ENCODE data around the gene SLC25A21.

The SLC25A21 gene

DNA sequence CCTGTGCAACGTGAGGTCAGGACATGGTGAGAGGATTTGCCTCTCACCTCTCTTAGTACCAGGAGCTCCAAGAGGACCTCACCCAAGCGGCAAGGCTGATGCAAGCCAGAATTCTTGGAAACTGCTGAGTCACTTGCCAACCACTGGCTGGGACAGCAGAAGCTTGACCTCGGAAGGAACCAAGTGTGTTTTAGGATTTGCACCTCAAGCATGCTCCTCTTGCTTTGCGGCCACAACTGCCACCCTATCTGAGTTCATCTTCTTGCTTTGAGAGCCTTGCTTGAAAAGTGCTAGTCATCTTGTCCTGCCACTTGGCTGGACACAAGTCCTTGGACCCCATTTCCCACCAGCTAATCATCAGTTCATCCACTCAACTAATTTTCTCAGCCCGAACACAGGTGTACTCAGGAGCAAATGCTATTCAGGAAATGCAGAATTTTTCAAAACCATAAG, 195.8 kb downstream of the SLC25A21 start:
- no peak for DNase-seq

DNA sequence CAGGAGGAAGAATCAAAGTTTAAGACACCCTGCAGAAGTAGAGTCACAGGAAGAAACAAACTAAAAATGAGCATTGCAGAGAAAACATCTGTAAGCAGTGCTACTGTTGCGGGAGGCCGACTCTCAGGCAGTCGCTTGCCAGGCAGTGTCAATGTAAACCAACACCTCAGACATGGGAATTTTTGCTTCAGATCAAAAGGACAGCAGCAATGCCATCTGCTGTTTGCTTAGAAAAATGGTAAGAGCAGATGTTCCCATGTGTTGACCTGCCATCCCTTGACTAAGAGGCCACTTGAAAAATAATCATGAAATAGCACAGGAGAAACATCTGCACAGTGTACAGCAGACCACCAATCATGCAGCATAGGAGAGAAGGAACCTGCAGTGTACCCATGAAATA, 196.6 kb downstream of the SLC25A21 start:
- DNase-seq, result no peak

DNA sequence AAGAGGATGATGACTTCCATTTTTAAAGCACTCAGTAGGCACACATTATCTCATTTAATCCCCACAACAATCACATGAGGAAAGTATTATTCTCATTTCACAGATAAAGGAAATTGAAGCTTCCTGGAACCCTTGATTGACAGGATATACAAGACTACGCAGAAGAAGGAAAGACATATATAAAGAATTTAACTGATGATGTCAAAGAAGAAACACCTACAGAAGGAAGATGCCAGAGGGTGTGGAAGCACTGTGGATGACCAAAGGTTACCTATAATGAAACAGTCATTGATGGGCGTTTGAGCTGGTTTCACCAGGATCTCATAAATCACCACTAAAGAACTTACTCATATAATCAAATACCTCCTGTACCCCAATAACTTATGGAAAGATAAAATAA, 197.4 kb downstream of the SLC25A21 start:
- DNase-seq, result no peak

DNA sequence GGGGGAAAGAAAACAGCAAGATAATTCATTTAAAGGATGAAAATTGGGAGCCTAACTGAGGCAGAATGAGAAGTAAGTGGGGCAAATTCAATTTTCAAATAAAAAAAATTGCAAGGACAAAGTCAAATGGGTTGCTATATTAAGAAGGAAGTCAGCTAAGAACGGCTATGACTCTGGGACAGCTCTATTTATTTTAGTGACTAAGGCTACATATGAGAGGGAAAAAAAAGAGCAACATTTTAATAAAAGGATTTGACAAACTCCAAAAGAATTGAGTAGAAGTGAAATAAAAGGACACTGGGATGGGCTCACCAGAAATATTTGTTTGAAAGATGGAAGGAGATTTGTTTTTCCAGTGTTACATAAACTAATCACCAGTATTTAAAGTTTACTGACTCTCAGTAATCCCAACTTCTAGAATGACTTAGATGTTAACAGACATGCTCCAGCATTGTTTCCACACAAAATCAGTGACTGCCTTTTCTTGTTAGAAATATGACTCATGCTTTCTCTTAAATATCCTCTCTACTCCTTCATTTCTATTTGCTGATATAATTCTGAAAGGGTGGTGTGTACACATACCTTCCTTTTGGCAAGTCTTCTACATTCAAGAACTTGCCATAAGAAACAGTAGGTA, 198.5 kb downstream of the SLC25A21 start:
- DNase-seq, result no peak

DNA sequence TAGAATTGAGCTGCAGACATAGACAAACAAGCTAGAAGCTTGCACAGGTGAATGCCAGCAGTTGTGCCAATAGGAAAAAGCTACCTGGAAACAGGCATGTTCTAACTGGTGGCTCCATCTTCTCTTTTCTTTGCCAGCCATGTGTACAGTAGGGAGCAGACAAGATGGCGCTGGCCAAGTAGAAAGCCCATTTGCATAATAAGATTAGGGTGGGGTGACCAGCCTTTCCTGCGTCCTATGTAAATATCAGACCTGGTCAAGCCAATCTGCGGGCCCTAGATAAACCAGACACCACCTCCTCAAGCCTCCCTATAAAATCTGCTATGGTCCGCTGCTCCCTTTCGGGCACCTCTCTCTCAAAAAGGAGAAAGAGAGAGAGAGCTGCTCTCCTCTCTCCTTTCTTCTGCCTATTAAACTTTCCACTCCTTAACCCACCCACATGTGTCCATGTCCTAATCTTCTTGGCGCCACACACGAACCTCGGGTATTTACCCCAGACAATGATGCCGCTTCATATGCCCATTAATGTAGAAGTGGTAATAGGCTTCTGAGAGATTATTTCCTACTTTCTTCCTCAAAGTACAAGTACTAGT, 201.0 kb downstream of the SLC25A21 start:
- no peak for DNase-seq

DNA sequence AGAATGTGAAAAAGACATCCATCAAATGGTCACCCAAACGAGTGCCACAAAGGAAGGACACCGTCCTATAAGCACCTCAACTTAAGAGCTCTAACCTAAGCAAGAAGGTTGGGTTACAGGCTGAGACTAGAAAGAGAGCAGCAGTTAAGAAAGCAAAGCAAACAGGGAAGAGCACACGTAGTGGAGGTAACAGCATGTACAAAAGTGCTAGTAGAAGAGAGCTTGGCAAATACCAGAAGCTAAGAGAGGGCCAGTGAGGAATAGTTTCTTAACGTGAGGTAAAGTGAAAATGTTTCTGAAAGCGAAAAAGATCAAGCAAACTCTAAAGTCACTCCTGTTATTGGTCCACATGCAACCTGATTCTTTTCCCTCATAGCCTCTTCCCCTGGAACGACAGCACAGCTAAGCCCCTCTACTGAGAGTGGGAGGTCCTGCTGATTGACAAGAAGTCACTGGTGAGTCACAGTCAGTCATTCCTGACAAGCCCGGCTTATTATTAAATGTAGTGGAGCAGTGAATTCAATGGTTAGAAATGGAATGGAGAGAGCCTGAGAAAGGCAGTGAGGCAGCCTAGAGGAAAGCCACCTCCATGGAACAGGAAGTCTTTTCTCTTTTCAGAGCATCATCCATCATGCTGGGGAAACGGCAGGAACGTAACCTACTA, 204.4 kb downstream of the SLC25A21 start:
- no peak for DNase-seq

DNA sequence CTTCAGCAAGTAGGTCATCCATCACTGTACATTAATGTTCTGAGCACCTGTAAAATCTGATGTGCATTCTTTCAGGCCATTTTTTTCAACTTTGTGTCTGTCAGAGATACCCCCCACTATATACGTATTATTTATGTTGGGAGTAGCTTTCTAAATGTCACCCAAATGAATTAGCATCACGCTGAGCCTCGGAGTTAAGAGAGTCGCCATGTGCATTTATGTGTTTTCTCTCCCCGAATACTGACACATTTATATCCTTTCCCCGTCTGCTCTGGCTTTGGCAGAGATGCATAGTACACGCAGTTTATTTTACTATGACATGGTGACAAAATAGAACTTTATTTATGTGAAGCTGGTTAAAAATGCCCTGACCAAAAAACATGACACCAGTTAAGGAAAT, 216.4 kb downstream of the SLC25A21 start:
- no peak for DNase-seq

DNA sequence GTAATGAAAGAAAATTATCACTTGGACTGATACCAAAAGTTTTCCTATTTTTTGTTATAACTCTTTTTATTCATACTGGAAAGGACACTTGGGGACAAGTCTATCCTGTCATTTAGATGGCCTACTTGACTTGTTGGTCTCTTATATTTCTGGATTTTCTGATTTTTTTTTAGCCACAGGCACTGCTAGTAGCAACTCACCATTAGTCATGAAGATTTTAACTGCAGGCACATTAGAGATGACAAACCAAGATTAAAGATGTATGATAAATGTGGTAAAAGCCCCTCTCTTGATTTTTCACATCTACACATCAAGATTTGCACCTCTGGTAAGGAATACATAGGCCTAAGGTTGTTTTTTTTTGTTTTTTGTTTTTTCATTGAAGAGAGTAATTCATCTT, 217.0 kb downstream of the SLC25A21 start:
- no peak for DNase-seq

DNA sequence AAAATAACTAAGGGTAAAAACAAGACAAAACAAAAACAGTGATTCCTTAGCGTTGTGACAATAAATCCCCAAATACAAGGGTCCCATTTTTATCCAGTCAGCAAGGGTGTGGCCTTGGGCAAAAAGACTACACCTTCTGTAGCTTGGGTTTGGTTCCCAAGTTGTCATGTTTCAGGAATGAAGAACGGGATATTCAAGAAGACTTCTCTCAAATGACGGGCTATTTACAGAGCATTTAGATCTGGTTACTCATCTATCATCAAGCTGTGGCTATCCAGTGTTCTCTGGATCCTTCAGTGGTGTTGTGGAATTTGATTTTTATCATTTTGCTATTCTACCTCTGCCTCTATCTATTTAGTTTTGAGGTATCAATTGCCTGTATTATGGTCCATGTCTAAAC, 219.7 kb downstream of the SLC25A21 start:
- no peak for DNase-seq

DNA sequence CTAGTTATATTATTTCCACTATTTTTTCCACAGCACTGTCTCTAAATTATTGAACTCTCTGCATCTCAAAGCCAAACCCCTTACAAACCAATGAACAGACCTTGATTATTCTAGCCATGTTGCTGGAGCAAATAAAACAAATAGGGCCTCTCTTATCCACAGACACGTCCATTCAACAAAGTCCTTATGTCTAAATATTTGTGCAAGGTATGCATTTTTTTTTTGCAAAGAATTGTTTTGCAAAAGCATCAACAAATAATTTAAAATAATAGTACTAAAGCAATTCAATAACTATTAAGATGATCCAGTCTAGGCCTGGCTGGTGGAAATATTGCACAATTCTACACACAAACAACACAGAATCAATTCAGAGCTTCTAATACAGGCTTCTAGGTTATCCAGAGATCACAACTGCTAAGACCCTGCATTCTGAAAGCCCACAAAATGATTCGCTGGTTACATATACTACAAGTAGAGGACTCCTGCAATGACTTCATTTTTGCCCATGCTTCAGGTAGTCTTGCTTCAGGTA, 221.0 kb downstream of the SLC25A21 start:
- no peak for DNase-seq

DNA sequence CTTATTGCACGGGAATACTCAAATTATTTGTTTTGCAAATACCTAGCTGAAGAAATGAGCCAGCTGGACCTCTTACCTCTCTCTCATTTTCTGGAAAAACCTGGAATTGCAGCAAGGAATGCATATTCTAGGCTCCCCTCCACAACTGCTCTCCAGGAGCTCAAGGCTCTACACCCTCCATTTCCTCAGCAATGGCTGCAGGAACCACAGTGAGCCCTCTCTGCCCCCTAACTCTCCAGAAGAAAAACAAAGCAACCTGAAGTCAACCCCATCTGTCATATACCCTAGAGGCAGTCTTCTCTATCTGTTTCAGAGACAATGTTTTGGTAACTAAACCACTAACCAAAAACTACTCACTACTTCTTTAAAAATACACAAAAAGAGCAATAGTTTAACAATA, 221.6 kb downstream of the SLC25A21 start:
- DNase-seq, result no peak

DNA sequence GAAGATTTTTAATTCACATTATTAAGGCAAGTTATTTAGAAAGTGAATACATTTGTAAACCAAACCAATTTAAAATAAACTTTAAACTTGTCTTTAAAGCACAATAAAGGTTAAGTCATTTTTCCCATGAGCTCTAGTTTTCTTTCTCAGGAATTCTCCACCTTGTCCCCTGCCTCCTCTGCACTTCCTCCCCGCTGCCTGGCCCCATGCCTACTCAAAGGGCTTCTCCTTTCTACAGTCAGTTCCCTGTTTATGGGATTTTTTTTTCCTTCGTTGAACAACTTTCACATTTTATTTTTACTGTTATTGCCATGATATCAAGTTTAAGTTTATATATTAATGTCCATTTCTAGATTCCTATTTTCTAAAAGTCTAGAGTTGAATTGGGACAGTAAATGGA, 223.0 kb downstream of the SLC25A21 start:
- DNase-seq, result no peak

DNA sequence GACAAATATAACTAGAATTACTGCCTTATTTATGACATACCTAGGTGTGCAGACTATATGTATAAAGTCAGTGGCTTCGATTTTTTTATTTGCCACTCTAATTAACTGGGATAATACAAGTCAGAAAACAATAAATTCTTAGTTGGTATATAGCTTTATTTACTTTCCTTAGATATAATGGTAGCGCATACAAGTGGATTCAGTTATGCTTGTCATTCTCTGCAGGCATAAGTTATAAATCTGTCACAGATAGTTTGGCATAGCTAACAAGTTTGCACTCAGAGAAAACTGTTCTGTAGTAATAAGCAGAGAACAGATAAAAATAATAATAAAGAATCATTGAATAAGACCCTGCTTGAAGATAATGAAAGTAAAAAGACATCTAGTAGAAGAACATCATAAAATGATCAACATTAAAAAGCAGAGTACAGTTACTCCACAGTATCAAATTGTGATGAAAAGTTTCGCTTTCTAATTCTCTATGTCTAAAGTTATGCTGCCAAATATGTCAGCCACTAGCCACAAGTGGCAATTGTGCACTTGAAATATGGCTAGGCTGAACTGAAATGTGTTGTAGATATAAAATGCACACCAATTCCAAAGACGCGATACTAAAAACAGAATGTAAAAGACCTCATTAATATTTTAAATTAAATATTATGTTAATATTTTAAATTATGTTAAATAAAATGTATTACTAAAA, 224.1 kb downstream of the SLC25A21 start:
- no peak for DNase-seq

DNA sequence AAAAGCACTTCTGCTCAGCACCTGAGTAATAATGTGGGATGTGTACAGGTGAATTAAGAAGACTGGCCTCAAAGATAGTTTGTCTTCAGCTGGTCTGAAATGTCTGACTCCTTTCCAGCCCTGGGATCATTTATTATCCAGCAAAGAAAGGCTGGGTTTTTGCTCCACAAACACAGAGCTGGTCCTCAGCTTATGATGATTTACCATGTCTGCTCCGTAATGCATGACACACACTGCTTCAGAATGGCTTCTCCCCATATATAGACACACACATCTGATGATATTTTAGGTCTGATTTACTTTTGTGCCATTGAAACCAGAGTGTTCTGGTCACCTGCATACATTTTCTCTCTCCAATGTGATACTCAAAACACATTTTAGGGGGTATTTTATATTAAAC, 225.0 kb downstream of the SLC25A21 start:
- DNase-seq, result no peak

DNA sequence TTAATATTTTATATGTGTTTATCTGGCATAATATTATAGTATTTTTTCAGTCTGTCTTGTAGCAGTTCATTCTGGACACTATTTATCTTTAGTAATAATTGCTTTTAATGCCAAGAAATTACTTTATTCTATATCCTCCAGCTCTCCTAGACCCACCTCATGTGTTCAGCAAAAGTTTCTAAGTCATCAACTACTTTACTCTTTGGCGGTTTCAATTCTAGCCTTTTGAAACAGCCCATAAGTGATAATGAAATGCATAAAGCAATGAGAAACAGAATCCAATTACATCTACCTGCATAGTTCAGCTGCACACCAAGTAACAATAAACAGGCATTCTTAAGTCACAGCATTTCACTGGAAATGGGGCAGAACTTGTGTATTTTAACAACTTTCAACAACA, 225.5 kb downstream of the SLC25A21 start:
- no peak for DNase-seq

DNA sequence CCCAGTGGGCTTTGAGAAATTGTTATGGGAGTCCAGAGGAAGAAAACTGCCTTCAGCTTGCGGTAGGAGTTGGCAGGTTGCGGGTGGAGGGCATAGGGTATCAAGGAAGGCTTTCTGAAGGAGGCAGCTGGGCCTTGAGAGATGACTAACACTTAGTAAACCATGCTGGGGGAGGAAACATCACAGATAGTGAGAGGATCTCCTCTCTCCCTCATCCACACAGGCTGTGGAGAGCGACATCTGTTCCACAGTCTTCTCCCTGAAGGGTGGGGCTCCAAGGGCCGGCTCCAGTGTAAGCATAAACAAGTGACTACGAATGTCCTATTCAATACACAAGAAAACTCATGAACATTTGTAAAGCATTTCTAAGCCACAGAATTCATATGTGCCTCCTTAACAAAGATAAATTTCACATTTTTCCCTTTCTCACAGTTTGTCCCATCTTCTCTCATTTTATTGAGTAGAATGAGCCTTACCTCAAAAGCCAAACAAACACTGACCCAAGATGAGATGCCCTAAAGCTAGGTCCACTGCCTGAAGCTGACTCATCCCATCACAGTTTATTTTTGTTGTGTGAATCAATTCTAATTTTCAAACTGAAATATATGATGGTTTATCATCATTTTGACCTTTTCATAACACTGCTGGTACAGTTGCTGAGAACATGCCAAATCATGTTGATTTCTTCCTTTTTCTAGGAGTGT, 227.9 kb downstream of the SLC25A21 start:
- no peak for DNase-seq

DNA sequence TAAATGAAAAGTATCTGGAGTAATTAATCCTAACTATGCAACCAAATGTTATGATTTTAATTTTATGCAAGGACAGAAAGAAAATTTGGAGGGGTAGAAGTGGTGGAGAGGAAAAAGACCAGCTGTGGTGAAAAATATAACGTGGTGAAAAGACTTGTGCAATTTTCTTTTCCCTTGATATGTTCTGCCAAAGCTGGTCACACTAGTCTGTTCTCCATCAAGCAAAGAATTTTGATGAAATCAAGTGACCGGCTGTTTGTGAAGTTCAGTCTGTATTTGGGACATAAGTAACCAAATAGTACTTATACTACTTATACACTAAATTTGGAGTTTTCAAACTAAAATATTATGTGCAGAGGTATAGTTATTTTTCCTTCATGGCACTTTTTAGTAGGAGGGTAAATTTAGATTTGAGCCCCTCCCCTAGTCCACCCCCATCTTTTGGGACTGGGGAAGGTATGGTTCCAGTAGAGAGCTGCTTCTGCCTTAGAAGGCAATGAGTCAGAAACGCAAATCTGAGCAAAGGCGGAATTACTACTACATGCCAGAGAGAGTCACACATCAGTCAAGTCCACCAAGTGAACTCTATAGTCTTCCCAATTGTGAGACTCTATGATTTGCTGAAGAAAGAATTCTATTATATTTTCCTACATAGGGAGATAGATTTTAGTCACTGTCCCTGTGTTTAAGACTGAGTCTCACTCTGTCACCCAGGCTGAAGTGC, 229.7 kb downstream of the SLC25A21 start:
- DNase-seq, result no peak

DNA sequence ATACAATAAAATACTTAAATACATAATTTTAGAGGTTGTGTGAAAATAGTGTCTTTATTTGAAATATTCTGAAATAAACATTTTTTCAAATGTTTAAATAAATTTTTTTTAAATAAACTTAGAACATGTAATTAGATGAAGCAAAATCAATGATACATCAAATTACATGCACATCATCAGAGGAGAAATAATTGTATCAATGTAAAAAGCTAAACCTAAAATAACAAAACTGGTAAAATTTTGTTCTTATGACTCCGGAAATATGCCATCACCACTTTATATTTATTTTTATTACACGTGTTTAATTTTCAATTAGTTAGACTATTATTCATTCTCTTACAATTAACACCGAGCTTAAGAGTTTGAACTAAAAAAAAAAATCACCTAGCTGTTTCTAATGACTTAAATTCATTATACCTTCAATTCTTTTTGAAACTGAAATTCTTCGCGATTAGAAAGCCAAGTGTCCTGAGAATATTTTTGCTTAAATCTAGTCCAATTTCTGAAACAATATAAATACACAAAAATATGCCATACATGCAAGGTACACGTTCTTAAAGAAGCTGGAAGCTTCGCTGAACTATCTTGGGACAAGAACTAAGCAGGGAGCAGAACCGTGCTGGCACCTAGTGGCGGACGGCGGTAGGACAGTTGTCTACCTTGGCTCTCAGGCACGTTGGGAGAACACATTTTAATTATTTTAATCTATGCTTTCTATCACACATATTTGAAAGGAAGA, 230.5 kb downstream of the SLC25A21 start:
- peak; percentile 15 for DNase-seq

DNA sequence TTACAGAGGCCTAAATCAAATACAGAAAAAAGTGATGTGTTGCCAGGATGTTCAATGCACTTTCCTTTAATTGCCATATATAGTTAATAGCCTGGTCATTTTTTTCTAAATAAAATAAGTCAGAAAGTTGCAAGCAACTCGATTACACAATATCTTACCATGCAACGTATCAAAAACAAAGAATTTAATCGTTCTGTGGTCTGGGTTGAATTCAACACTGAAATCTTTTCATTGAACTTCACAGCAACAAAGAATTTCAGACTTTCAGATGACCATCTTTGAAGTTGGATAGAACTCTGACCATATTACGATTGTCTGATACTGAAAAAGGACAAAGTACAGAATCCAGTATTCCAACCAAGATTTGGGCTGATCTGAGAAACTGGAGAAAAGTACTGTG, 231.9 kb downstream of the SLC25A21 start:
- DNase-seq, result no peak

DNA sequence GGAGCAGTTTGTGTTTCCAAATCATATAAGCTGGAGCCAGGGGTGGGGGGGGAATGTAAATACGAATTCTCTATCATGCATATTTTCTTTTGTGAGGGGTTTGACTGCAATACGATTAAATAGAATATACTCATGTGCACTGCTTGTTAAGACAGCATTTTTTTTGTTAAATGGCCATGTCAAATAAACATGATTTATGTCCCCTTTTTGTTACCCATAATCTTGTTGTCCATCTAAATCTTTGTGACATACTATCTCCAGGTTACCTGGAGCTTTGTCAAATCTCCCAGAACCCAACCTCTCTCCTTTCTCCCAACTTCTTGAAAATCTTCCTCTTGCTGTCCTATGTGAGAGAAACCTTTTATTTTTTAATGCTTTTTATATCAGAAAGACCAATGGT, 233.1 kb downstream of the SLC25A21 start:
- no peak for DNase-seq

DNA sequence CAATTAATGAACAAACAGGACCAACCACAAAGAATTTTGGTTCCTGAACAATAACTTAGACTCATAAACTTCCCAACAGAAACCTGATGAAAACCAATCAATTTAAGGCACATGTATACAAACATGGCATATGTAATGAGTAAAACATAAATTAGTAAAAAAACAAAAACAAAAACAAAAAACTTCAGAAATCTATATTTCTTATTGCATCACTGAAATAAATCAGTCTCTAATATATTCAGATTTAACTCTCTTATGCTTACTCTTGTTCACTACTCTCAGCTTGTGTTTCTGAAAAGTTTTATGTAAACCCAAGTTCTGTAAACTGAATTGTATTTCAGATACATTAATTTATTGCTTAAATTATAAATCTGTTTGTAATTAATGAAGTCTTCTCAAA, 233.7 kb downstream of the SLC25A21 start:
- DNase-seq, result no peak

Data from NCI-H1436 treated with DMSO at 0.1 percent for 48 hours (cell line).